GM18499 (cell line): ENCODE results near the gene IRX2.

ENCODE experiments used
- ATAC-seq: cut with Tn5 transposase; IDR thresholded peaks from one replicate; pipeline ENCODE4 v1.9.1; 2021; ENCODE audit warnings: moderate number of reproducible peaks; ENCODE audit not compliant: insufficient read depth, unreplicated experiment

IRX2 gene

DNA sequence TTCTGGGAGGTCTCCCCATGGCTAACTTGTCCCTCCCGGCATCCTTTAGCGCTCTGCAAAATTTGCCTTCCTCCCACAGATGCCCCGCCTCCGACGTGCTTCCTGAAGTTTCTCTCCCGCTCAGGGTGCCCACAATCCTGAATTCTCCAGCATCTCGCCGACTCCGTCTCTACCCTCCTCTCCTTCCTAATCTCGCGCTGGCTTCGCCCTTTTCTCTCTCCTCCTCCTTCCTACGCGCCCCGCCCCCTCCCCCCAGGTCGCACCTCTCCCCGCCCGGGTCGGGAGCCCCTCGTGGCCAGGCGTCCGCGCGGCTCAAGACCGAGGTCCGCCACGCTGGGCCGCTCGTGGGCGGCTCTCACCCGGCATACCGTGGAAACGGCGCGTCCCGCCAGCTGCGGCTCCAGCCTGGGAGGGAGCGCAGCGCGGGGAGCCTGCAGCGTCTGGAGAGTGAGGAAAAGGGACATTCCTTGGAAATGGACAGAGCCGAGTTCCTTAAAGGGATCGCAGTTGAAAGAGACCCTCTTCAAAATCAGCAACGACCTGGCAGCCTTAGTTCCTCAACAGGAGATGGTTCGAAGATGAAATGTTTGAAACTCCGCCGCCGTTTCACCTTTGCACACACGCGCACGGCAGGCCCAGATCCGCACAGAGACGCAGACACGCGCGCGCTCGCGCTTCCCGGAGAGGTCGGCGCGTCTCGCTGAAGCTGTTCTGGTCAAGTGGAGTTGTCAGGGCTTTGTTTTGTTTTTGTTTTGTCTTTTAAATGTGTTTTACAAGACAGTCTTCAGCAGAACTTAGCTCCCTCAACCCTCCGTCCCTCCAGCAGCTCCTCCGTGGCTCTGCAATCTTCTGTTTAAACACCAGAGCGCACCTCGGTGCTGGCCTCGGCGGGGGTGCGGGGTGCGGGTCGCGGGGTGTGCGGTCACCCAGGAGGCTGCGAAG, 5.0 kb upstream of the IRX2 start:
- ATAC-seq: no peak

DNA sequence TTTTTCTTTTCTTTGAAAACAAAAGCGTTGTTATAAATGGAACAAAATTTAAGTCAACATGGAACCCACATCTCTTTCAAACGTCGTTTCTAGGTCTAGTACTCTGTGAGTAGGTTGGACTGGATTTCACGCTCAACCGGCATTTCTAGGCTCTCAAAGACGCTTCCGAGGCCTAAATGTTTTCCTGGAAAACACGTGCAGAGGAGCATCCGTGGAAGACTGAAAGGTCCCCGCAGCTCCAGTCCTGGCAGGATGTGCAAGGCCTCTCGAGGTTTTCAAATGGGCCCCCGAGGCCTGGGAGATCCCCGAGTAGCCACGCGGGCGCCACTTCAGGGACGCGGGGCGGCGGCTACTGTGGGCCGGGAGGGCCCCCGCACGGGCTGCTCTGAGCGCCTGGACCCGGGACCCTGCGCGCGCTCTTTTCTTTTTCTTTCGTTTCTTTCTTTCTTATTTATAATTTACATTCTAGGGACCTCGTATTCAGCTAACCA, 4.2 kb upstream of the IRX2 start:
- no peak for ATAC-seq

DNA sequence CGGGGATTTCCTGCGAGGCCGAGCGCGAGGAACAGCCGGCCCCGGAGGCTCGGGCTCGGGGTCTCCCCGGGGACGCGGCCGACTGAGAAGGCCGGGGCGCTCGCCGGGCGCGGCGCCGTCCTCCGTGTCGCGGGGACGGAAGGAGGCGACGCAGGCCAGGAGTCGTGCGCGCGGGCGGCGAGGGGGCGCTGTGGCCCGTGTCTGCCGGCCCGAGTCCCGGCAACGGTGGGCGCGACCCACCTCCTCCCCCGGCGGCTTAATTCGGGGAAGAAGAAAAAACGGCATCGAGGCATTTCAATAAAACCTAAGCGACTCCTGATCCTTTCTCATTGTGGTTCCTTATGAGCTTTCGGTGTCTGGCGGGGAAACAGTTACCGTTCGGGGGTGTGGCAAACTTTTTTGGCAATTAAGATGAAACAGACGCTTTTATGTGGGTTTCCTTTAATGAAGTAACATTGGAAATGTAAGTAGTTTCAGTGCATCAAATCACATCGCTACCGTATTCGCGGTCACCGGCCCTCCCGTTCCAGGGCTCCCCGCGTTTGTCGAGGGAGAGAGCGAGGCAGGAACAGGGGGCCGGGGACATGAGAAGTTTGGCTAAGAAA, 3.7 kb upstream of the IRX2 start:
- ATAC-seq: no peak

DNA sequence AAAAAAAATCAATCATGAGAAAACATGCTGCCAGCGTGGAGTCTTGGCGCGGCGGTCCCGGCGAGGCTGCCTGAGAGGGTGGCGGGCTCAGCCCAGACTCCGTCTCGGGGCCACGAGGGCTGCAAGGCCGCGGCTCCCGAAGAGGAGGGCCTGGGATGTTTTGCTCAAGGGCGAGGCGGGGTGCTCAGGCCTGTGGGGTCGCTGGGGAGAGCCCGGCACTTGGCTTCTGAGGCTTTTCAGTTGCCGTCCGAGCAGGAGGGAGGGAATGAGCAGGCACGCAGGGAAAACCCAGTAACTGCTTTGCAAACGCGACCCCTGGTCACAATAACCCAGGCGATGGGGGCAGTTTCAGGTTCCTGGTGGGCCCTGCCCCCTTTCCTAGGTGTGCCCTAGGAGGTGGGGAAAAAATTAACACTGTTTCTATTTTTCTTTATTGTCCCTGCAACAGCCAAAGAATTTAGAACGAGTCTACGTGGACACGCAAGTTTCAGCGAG, 3.2 kb upstream of the IRX2 start:
- ATAC-seq: no peak

DNA sequence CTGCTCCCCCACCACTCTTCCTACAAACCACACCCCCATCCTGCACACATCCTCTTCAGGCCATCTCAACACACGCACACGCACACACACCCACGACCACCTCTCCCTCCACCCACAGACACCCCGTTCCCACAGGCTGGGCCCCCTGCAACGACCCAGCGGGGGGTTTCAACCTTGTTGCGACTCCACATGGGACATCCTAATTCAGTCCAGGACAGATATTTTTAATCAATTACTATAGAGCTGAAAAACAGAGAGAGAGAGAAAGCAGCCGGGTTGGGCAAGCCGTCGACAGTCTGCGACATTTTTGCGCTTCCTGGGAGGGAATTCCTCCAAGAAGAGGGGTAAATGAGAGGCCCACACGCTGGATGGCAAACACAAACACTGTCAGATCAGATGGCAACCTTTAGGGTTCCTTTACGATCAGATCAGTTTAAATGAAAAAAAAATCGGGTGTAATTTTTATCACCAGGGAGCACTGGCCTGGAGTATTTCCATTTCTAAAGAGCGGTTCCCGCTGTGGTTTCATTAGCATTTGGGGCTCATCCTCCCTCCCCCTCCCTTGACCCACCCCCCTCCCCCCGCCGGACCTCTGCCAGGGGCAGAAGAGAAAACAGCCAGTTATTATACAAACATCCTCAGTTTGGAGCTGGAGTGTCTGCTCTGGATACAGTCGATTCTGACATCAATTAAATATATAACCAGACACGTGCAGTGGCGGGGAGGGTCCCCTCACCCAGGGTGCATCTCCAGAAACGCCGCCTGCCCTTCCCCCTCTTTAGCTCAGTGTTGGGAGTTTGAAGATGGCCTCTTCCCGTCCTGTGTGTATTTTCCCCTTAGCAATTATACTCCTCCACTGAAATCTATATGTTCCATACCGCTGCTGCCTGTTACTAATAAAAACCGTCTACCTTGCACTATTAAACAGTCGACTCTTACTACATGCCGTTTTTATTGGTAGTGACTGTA, 2.3 kb upstream of the IRX2 start:
- no peak for ATAC-seq

DNA sequence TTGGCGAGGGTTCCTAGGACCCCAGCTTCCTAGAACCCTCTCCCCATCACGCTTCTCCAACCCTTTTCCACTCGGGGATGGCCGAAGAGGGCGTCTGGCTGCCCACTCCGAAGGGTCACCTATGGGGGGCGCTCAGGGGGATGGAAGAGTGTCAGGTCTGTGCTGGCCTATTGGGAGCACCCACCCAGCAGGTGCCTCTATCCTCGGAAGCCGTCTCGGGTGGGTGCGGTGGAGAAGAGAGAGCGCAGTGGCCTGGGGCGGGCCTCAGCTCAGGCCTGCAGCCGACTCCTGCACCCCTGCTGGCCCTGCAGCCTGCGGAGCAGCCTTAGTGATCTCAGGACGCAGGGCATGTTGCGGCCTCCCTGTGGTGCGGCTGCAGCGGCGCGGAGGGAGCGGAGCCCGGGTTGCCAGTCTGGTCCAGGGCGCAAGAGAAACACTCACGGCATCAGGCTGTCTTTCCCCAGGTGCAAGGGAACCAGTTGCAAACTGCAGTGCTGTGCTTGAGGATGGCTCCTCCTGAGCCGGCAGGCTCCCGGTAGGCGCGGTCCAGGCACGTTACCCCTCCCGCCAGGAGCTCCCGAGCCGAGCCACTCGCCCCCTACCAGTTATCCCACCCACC, 1.5 kb upstream of the IRX2 start:
- ATAC-seq: no peak

DNA sequence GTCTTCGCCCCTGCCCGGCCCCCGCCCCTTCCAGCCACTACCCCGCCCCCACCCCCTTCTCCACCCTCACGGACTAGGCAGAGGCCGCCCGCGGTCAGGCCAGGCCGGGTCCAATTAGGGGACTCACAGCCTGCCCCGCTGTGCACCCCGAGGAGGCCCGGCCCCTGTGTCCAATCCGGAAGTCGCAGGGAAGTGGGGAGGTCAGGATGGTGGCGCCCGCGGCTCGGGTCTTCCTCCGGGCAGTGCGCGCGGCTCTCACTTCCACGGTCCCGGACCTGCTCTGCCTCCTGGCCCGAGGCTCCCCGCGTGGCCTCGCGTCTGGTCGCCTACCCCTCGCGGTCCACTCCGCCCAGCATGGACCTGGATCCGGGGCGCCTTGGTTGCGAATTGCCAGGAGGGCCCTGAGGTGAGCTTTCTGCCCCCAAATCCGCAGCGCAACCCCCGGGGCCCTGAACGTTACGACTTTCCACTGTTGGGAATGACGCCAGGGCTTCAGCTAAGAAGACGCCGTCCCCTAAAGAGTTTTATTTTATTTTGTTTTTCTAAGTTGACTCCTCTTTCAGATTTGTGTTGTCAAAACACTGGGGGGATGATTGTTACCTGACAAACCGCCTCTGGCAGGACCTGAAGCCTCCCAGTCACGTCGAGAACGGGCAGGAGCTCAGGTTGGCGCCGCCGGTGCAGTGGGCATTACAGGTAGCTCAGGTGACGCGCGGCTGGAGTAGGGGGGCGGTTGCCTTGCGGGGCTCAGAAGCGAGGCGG, 763 bp upstream of the IRX2 start:
- no peak for ATAC-seq

DNA sequence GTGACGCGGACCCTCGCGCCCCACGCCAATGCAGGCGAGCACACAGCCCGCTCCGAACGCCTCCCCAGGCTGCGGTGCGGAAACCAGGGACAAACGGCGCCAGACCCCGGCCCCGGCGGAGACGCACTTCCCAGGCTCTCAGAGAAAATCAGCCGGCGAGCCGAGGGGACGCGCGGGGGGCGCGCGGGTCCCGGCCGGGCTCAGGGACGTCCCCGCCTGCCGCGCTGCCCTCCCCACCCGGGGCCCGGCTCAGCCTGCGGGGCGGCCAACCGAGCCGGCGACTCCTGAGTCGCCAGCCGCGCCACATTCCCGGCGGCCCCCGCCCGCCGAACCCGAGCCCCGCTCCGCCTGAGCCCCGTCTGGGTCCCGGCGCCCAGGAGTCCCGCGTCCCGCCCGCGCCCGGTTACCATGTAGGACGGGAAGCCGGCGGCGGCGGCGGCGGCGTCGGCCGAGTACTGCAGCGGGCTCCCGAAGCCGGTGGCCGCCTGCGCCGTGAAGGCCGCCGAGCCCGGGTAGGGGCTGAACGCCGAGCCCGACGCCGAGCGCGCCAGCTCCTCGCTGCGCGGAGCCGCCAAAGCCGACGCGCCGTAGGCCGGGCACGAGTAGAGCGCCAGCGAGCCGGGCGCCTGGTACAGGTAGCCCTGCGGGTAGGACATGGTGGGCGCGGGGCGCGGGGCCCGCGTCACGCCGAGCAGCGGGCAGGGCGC, 566 bp downstream of the IRX2 start:
- no peak for ATAC-seq

DNA sequence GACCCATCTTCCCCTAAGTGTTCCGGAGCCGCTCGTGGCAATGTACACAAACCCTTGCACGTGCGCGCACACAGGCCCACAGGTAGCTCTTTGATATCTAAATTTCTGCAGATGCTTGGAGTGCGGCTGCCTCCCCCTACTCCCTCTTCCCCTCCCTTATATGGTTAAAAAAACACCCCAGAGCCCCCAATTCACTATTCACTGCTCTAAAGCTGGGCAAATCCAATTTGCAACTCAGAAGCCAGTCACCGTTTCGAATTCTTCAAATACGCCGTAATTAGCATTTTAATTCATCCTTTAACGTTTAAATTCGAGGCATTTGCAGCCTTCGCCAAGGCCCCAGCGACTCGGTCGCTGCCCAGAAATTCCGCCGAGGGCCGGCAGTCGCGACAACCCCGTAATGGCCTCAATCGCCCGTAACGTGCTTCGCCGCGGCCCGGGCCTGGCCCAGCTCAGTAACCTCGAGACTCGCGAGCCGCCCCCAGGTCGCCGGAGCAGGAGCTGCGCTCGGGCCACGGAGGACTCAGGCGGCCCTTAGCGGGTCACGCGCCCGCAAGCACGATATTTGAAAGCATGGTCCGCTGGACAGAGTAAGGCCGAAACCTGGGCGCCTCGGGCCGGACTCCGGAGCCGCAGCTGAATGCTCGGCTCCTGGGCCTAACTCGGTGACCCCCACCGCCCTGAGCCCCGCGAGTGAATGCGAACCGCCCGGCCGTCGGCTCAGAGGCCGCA, 1.3 kb downstream of the IRX2 start:
- ATAC-seq: no peak

DNA sequence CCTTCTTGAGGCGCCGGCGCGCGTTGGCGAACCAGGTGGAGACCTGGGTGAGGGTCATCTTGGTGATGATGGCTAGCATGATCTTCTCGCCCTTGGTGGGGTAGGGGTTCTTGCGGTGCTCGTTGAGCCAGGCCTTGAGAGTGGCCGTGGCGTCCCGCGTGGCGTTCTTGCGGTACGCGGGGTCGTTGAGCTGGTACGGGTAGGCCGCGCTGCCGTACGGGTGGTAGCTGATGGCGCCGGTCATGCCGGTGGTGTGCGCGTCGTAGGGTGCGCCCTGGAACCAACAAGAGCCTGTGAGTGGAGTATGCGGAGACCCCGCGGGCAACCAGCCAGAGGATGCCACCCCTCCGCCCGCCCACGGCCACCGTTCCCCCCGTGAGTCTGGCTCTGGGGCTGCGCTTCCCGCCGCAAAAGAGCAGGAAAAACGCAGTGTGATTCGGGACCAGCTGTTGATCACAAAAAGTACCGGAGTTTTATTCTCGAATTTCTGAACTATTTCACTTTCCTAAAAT, 1.9 kb downstream of the IRX2 start:
- ATAC-seq: no peak

DNA sequence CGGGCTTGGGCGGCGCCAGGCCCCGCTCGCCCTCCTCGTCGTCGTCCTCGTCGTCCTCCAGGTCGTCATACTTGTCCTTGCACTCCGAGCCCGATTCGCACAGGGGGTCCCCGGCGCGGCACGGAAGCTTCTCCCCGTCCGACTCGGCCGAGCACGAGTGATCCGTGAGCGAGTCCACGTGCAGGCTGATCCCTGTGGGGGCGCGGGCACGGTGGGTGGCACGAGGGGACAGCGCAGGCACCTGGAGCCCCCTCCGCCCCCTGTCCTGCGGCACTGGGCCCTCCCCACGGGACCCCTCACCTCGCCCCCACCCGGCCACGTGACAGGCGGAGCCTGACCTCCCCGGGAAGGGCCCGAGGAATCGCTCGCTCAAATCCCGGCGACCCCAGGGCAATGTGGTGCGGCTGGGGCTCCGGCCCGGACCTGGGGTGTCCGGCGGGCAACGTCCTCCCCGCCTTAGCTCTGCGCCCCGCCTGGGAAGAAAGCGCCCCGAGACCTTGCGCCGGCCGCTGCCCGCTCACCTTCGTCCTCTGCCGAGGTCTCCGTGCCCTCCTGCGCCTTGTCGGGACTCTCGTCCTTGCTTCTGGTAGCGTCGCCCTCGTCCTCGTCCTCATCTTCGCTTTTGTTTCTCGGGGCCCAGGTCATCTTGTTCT, 2.5 kb downstream of the IRX2 start:
- no peak for ATAC-seq

DNA sequence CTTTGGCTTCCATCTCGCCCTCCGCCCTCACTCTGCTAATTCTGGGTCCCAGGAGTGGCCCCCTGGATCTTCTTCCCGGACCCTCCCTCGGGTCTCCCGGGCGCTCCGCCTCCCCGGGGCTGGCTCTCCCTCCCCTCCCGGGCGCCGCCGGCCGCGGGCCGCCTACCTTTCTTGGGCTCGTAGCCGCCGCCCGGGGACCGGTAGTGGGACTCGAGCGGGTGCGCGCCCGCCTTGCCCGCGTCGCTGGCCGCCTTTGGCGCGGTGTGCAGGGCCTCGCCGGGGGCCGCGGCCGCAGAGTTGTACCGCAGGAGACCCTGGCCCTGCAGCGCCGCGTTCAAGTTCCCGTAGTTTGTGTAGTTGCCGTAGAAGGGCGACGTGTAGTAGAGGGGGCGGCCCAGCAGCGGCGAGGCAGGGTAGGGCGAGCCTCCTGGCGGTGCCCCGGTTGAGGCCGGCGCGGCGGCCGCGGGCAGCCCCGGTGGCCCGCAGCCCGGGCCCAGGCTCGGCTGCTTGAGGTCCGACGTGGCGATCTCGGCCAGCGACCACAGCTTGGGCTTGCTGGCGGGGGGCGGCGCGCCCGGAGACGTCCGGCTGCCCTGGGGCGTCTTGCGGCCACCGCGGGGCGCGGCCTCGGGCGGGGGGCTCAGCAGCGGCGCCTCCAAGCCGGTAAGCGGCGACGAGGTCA, 3.2 kb downstream of the IRX2 start:
- no peak for ATAC-seq

DNA sequence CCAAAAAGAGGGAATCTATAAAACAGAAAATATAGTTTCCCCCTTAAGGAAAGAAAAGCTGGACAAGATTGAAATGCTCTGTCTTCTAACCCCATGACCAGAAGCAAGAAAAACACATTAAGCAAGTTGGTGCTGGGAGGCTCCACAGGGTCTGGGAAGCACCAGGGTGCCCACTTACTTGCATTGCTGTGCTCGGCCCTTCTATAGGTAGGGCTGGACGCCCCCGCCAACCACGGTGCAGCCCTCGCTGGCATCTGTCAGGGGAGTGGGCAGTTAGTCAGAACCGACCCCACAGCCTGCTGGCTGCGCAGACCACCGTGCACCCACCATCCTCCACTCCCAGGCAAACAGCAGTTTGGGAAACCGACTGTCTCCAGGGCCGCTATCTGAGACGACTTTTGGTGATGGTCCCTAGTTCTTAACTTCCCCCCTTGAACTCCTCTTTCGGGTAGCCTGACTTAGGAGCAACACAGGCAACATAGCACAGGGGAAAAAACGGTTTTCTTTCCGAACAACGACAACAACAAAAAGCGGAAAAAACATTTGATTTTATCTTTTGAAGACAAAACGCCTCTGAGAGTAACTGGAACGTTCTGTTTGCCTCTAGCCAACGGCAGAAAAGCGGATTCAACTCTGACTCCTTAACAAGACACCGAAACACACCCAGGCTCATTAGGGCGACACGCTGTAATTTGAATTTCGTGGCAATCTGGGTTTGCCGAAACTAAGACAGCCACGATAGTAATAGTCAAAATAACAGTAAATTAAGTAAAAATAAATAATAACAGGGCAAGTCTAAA, 3.9 kb downstream of the IRX2 start:
- no peak for ATAC-seq

DNA sequence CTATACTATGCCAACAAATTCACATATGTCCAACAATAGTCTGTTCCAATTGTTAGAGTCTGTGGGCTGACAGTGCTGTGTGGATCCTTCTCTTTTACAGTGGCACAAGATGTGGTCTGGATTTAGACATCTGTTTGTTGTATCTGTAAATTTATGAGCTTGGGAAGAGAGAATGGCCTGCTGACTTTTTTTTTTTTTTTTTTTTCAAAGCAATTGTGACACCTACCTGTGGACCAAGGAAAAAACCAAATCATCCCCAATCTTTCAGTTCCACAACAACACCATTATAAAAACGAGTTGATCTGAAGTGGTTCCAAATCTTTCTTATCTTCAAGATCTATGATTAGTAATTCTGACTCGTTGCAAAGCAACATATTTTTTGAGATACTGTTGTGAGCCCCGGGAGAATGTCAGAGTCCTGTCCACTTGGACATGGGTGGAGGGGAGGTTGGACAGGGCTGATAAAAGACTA, 4.9 kb downstream of the IRX2 start:
- ATAC-seq: no peak

DNA sequence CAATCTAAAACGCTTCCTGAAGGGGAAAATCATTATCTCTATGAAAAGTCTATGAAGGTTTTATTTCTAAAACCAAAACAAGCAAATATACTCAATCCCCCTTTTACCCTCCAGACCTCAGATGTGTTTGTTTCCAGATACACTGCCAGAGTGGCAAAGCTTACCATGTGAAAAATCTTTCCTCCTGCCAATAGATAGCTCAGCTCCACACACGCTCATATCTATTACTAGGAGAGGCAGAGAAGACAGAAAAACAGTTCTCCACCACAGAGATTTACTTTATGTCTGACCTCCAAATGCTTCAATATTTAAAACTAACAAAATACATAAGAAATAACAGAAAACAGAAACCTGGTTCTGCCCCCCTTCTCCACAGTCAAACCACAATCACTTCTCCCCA, 7.0 kb downstream of the IRX2 start:
- no peak for ATAC-seq
